HL-60 (cell line): Measurements from ENCODE around the gene AGER.

Source experiments
- GABPA ChIP-seq: IDR thresholded peaks from 2 replicates; pipeline ENCODE4 v1.6.1; 2012; ENCODE audit warnings: low read depth
- POLR2AphosphoS5 ChIP-seq: IDR thresholded peaks from 2 replicates; pipeline ENCODE4 v1.6.1; 2012; ENCODE audit warnings: low read depth
- TF ChIP-seq, protein P1 (sequence below): IDR thresholded peaks from one replicate; pipeline ENCODE4 v1.5.1; 2011; ENCODE audit warnings: low read length, control low read depth, inconsistent platforms; ENCODE audit not compliant: insufficient read depth

DNA sequence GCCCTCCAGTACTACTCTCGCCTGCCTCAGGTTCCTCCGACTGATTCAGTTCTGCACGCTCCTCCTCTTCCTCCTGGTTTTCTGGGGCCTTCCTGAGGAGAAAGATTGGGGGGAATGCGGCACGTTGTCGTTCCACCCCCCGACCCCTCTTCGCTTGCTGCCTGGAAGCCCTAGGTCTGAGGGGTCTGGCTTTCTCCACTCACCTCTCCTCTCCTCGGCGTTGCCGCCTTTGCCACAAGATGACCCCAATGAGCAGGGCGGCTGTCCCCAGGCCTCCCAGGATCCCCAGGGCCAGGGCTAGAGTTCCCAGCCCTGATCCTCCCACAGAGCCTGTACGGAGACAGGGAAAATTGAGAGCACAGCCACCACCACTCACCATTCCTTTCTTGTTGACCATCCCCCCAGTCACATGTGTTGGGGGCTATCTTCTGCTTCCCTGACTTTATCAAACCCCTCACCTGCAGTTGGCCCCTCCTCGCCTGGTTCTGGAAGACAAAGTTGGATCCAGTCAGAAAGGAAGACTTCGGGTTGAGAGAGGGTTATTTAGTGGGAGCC lies 2.8 kb downstream of the AGER start:
- TF ChIP-seq, protein P1, sequence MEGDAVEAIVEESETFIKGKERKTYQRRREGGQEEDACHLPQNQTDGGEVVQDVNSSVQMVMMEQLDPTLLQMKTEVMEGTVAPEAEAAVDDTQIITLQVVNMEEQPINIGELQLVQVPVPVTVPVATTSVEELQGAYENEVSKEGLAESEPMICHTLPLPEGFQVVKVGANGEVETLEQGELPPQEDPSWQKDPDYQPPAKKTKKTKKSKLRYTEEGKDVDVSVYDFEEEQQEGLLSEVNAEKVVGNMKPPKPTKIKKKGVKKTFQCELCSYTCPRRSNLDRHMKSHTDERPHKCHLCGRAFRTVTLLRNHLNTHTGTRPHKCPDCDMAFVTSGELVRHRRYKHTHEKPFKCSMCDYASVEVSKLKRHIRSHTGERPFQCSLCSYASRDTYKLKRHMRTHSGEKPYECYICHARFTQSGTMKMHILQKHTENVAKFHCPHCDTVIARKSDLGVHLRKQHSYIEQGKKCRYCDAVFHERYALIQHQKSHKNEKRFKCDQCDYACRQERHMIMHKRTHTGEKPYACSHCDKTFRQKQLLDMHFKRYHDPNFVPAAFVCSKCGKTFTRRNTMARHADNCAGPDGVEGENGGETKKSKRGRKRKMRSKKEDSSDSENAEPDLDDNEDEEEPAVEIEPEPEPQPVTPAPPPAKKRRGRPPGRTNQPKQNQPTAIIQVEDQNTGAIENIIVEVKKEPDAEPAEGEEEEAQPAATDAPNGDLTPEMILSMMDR, result no peak
- TF ChIP-seq GABPA (no peak), POLR2AphosphoS5 (no peak)
